NCI-H69 (cell line): ENCODE results near the gene EFHC2.
"Not testable (repeated sequence)": the region's sequence is repeated elsewhere in the genome, so short reads cannot be mapped to it uniquely, and the experiment has no call there.

Experiments
- DNase-seq: peaks from one replicate; lab custom pipeline; 2025; lab: John Stamatoyannopoulos, UW

EFHC2 gene

DNA sequence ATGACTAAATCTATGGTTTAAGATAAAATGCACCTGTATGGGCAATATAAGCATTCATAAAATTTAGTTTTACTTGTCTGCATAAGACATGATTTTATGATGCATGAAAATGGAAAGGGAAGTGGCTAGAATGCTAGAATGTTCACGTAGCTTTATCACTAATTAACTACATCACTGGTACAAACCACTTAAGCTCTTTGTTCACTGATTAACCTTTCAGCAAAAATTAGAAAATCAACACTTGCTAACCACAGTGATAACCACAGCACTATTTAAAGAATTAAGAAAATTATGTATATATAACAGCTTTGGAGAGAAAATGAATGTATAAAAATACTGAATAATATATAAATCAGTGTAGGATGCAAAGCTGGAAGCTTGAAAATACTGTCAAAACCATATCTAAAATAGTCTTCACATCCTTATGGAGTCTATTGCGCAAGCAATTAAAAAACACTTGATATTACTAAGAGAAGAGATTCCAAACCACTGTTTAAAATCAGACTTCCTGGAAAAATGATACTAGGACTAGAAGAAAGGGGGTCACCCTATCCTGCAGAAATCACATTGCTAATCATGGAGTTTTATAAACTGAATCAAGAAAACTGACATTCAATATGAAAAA lies 51.9 kb downstream of the EFHC2 start:
- DNase-seq: no peak

DNA sequence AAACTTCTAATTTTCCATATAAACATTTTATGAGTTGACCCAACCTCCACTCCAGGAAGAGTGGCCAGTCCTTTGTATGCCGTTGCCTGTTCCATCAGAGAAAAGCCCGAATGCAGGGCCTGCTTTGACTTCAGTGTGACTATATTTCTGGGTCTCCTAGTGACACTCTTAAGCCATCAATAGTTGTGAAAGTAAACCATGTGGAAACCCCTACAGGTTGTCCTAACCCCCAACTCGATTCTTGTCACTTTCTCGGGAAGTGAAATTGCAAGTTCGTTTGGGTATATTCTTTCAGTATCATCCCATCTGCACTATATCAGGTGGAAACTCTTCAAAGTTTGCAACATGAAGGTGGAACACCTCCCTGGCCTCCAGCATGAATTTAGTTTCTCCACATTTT lies 52.8 kb downstream of the EFHC2 start:
- no peak for DNase-seq

DNA sequence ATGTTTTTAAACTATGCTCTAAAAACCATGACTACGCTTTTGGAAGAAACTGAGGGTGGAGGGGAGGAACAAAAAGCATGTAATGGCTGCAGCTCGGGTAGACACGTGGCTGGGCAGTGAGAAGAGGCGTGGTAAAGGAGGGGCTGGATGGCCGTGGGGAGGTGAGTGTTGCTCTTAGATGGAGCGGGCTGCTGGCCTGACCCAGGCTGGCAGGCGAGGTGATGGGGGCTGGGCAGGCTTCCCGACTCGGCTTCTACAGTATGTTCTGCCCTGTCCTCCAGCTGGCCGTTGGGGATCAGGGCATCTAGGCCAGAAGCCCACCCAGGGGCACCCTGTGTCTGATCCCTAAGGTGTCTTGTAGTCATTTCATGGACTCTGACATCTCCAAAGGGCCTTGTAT lies 60.7 kb downstream of the EFHC2 start:
- no peak for DNase-seq

DNA sequence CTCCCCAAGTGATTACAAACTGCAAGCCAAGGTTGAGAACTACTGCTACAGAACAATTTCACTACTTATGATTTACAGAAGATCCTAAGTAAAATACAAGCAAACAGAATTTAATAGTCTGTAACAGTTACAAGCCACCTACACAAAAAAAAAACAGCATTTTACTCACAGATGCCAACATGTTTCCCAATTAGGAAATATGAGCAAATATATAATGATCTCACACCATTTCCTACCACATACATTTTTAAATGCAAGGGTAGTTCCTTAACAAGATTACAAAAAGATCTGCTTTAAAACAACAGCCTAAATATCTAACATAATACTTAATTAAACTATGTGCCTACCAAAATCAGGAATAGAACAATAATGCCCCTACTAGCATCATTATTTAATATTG lies 63.4 kb downstream of the EFHC2 start:
- DNase-seq: no peak

DNA sequence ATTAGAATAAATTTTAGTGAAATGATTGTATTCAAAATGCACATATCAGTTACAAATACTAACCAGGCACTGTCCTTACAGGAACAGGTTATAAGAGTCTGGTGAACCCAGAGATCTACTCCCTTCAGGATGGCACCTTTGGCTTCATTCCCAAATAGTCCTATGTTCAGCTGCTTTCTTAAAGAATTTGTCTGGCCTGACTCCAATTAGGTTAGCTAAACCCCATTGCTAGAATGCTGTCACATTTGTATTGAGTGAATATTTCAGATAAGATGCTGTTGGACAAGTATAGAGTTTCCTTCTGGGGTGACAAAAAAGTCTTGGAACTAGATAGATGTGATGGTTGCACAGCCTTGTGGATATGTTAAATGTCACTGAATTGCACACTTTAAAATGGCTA lies 69.4 kb downstream of the EFHC2 start:
- DNase-seq: no peak

DNA sequence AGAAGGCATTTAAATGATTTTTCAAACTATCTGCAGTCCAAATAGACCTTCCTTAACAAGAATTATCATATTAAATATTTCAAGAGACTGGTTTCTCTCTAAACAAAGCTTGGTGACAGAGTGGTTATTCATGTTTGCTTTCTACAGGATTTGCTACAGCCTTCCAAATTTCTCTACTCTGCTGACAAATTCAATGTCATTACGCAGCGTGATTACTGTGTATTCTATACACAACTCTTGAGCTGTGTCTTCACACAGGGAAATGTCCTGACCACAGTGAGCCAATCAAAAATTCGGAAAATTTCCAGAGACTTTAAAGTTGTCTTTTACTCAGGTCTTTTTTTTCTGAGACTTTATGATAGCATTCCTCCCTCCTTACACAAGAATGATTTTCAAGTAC lies 75.6 kb downstream of the EFHC2 start:
- DNase-seq: no peak

DNA sequence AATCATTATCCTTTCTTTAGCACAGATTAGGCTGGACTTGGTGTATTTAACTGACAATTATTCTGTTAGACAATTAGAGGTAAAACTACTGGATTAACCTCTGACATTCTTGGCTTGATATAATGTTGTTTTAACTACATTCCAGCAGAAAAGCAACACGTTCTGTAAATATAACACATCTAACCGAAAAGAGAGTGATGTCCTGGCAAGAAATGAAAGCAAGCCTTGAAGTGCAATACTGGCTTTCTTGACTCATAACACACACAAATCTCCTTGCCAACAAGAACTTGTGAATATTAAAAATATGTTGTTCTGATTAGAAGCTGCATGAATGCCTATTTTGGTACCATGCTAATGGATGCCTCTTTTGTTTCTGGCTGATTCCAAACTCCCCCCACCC lies 76.4 kb downstream of the EFHC2 start:
- no peak for DNase-seq

DNA sequence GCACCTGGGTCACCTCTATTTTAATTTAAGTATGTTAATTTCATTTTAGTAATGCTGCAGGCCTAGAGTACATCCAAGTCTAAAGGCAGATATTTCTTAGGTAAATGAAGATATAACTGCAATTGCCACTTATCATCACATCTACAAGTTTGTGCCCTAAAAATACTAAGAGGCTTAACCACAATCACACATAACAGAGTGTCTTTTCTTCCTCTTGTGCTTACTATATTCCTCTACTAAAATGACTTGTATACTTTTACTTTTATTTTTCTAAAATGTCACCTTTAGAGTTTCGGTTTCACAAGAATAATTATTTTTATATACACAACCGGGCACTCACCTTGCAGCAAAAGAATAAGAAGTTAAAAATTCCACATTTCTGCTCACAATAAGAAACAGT lies 77.9 kb downstream of the EFHC2 start:
- no peak for DNase-seq

DNA sequence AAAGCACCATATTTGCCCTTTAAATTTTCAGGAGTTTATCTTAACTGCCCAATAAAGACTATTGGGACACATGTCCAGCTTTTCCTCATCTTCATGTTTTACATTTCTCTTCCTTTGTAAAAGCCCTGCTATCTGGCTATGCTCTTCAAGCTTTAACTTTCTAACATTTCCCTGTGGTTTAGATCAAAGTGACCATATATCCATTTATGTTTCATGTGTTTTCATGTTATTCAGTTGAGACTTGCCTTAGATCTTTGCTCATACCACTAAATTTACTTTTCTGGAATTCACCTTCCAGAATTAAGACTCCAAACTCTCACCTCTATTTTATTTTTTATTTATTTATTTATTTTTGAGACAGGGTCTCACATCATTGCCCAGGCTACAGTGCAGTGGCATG lies 78.5 kb downstream of the EFHC2 start:
- DNase-seq: no peak

DNA sequence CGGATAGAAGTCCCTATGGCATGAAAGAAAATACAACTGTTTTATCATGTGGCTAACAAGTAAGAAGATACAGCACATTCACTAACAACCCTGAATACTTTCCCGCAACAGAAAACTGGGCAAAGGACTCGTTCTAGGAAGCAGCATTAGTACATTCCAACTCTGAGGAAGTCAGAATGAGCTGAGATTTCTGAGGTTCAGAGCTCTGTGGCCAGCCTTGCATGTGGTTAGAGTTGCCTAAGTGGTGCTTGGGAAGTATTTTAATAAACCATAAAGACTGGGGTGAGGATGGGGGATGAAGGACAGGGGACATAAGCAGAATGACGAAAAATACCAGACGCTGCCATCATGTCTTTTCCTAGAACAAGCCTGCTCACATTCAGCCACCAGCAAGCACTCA lies 82.2 kb downstream of the EFHC2 start:
- no peak for DNase-seq

DNA sequence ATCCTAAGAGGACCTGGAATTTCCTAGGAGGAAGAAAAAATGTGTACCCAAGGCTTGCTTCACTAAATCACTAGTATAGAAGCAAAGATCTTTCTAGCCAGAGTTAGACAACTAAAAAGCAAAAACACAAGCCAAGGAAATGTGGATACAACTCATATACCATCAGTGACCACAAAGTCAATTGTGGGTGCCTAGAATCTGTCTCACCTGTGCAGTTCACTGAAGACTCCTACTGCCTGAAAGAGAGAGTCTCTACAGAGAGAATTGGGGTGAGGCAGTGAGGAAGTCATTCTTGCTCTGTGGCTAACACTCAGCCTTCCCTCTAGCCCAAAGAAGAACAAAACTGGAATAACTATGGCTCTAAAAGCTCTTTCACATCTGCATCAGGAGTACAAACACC lies 82.9 kb downstream of the EFHC2 start:
- DNase-seq: no peak

DNA sequence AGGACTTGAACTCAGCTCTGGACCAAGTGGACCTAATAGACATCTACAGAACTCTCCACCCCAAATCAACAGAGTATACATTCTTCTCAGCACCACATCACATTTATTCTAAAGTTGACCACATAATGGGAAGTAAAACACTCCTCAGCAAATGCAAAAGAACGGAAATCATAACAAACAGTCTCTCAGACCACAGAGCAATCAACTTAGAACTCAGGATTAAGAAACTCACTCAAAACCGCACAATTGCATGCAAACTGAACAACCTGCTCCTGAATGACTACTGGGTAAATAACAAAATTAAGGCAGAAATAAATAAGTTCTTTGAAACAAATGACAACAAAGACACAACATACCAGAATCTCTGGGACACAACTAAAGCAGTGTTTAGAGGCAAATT lies 87.7 kb downstream of the EFHC2 start:
- DNase-seq: not testable (repeated sequence)

DNA sequence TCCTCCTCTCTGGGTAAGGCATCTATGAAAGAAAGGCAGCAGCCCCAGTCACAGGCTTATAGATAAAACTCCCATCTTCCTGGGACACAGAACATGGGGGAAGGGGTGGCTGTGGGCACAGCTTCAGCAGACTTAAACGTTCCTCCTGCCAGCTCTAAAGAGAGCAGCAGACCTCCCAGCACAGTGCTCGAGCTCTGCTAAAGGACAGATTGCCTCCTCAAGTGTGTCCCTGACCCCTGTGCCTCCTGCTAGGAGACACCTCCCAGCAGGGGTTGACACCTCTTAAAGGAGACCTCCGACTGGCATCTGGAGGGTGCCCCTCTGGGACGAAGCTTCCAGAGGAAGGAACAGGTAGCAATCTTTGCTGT lies 89.9 kb downstream of the EFHC2 start:
- DNase-seq: no peak

DNA sequence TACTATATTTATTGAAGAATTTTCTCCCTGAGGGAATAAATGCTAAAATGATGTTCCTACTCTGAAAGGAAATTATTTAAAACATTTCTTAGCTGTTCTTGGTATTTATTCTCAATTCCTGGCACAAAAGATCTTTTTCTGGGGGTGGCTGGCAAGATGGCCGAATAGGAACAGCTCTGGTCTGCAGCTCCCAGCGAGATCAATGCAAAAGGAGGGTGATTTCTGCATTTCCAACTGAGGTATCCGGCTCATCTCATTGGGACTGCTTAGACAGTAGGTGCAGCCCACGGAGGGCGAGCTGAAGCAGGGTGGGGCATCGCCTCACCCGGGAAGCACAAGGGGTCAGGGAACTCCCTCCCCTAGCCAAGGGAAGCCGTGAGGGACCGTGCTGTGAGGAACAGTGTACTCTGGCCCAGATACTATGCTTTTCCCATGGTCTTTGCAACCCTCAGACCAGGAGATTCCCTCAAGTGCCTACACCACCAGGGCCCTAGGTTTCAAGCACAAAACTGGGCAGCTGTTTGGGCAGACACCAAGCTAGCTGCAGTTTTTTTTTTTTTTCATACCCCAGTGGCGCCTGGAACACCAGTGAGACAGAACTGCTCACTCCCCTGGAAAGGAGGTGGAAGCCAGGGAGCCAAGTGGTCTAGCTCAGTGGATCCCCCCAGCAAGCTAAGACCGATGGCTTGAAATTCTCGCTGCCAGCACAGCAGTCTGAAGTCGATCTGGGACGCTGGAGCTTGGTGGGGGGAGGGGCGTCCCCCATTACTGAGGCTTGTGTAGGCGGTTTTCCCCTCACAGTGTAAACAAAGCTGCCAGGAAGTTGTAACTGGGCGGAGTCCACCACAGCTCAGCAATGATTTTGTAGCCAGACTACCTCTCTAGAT lies 90.5 kb downstream of the EFHC2 start:
- peak; percentile 23 for DNase-seq

DNA sequence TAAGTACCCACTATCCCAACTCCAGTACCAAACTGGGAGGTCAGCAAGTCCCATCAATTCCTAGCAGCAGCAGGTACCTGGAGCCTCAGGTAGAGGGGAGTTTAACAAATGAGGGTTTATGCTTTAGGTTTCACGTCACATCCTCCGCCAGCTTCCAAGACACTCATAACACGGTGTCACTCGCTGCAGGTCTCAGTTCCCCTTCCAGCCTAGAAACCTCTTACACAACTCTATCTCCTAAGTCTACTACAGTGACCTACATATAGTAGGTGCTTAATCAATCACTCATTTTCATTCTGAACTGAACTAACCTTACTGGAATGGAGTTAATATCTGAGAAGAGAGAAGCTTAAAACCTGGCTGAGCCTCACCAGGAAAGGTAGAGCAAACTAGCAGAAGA lies 96.0 kb downstream of the EFHC2 start:
- DNase-seq: no peak

DNA sequence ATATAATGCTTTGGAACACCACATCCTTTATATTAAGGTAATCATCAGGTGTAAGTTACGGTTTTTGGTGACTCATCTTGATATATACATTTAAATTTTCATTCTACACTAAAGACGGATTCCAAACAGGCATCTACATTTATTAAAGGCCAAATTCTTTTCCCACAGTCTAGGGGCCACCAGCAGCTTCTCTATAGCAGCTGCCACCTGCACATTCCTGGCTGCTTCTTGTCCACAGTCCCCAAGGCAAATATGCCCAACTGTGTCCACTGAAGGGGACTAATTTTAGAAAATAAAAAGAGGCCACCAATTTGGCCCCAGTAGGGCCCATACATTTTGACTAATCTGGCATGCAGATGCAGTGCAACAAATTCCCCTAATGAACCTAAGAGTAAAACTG lies 96.6 kb downstream of the EFHC2 start:
- DNase-seq: peak; percentile 4

DNA sequence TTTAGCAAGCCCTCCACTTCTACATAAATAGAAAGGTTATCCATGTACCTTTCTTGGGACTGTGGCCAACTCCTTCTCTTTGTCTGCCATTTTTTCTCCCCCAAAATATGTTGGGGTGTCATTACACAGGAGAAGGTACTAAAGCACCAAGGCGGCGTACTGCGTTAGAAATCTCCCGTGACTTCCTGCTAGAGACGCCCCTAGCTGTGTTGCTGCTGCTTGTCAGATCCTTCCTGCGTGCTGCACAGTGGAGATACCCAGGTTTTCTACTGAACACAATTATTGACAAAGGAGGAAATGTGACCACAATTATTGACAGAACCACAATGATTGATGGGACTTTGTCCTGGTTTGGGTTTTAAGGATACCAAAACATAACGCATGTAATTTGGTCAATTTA lies 97.7 kb downstream of the EFHC2 start:
- no peak for DNase-seq

DNA sequence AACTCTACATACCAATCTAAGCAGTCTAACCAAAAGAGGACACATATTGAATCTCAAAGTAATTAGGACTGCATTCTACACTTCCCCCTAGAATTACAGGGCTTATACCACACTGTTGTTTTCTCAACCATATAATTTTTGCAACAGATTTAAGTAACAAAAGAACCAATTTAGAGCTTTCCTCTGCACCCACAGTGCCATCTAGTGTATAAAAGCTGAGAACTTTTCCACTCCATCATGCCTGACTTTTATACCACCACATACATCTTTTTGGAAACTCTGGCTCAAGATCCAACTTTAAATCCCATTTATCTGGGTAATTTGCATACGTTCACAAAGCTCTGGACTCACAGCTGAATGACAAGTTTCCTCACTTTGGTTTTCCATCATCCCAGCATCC lies 99.5 kb downstream of the EFHC2 start:
- DNase-seq: peak; percentile 69

DNA sequence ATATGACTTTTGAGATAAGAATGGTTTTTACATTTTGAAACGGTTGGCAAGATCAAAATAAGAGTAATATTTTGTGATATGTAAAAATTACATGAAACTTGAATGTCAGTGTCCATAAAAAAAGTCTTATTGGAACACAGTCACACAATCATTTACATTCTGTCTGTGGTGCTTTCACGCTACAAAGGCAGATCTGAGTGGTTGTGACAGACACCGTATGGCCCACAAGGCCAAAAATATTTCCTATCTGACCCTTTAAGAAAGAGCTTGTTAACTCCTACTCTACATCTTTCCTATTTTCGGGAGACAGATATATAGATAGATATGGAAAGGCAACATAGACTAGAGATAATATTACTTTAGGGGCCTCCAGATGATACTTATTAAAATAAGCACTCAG lies 101.9 kb downstream of the EFHC2 start:
- DNase-seq: no peak

DNA sequence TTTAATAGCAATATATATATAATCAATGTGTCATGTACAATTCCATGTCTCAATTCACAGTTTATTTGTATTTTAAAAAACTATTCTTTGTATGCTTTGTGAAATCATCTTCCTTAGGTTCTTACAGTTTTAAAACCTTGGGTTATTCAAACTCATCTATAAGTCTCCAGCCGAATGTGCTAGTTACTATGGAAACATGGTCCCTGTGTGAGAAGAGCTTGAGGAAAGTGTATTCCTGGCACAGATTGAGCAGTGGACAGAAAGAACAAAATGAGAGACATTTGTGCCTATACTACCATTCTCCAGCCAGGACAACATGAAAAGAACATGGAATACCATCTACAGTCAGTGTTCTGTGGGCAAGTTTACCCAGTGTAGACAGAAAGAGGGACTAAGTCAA lies 103.4 kb downstream of the EFHC2 start:
- no peak for DNase-seq

DNA sequence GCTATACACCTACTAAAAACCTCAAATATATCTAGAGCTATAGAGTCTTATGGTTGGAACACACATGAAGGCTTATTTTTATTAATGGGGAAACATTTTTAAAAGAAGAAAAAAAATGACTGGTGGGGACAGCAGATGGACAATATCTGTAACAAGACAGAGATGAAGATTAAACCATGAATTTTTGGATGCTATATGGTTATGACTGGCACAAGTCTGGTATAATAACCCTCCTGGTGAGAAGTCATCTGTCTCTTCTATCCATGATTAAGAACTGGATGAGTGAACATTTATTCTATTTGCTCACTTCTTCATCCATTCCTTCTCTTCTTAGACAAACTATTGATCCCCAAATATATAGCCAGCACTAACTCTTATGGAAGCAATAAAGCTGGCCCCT lies 104.4 kb downstream of the EFHC2 start:
- DNase-seq: no peak

DNA sequence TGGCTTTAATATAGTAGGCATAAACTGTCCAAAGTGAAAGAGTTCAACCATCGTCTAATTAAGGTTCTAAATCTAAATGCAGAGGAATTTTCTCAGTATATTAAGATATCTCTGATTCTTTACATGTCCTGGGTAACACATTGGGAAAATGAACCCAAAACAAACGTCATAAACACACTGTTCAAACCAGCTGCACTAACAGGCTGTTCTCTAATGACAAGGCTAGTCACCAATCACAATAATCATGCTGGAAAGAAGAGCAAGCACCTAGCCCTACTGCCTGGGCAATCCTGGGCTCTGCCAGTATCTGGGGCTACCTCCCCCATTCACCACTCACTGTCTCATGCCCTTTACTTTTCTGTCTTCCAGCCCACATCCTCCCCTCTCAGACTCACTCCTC lies 107.9 kb downstream of the EFHC2 start:
- DNase-seq: no peak

DNA sequence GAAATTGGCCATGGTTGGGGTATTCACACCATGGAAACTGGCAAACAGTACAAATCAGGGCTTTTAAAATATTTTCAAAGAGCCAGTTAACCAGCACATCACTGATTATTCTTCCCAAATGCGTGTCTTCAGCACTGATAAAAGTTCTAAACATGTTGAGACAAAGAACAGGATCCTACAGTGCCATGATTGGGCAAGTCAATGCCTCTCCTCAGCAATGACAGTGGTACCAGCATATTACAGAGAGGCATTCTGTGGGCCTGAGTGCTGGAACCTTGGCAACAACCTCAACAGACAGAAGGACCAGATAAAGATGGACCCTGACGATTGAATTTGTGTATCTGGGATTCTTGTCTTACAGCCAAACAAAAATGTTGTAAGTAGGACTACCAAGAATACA lies 108.9 kb downstream of the EFHC2 start:
- DNase-seq: no peak

DNA sequence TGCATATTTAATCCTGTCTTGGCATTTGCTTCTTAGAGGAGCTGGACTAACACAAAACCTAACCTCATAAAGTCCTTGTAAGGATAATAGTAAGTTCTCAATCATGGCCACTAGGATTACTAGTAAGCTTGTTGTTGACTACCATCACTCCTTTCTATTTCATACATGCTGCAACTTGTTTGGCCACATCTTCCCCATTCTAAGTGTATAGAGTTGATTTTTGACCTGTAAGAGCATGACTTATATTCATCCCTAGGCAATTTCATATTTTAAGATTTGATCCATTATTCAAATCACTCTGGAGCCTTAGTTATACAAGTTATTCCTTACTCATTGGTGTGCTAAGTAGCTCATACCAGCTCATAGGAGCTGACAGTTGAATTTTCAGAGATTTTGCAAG lies 109.4 kb downstream of the EFHC2 start:
- DNase-seq: no peak
